HG03432 (cell line): ENCODE results near the gene SCUBE1.

Experiments used
- ATAC-seq: cut with Tn5 transposase; IDR thresholded peaks from one replicate; pipeline ENCODE4 v1.9.1; 2021; ENCODE audit warnings: mild to moderate bottlenecking, moderate library complexity; ENCODE audit not compliant: unreplicated experiment

SCUBE1 gene

DNA sequence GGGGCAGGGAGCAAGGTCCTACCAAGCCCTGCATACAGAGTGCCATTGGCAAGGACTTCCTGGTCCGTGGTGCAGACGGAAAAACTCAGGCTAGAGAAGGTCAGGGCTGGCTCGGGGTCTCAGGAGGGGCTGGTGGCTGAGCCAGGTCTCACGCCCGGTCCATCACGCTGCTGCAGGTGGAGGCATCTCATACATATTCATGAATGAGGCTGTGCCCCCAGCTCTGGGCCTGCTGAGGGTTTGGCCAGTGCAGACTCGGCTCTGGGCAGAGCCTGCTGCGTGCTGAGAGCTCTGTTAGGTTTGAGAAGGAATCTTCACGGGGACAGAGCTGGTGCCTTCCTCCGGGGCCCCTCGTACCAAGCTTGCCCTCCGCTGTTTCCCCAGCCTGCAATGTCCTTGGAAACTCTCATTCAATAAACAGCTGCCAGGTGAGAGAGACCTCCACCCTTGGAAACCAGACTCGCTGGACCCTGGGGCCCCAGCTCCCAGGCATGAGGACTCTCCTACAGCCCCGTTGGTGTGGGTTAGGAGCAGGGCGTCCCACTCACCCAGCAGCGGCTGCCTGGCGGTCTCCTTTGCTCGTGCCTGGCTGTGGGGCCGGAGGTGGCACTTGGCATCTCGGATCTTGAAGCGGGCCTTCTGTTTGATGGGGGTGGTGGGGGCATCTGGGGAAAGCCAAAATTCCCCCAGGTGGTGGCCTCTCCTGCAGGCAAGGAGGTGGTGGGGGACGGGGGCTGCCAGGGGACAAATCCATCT lies 122.4 kb downstream of the SCUBE1 start:
- ATAC-seq, result no peak

GRCh38 chr22:43218786-43219185 lies 124.4 kb downstream of the SCUBE1 start:
- no peak for ATAC-seq

DNA sequence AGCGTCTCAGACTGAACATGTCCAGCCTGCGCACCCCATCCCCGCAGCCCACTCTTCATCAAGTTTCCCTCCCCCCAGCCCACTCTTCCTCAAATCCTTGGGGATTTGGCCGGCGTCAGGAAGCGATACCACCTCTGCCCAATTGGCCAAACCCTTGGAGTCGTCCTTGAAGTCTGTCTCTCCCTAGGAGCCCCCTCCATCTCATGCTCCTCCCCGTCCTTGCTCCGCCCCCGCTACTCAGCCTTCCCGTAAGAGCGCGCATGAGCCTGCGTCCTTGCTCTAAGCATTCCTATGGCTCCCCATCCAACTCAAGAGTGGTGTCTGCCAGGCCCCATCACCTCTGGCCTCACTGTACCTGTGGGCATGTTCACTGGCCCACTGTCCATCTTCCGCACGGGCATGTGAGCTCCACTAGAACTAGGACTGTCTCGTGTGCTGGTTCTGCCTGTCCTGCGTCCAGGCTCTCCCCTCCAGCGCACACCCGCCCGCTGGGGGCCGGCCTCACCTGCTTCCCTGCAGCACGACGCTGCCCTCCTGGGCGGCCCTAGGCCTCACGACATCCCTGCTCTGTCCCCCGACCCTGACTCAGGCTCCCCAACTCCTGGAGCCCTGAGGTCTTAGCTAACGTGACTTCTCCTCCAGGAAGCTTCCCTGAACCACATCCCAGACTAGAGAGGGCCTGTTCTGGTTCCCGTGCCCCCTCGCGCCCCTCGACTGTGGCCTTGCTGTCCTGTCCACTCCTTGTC lies 125.7 kb downstream of the SCUBE1 start:
- no peak for ATAC-seq

DNA sequence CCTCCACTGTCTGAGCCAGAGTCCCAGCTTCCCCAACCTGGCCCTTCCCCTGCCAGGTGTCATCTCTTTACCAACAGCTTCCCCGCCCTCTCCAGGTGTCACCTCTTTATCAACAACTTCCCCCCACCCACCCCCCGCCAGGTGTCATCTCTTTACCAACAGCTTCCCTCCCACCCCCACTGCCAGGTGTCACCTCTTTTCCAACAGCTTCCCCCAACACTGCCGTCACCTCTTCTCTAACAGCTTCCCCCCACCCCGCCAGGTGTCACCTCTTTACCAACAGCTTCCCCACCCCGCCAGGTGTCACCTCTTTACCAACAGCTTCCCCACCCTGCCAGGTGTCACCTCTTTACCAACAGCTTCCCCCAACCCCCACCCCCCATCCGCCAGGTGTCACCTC lies 126.4 kb downstream of the SCUBE1 start:
- ATAC-seq, result no peak

- no peak for ATAC-seq
Measured at GRCh38 chr22:43213962-43214361, 129.2 kb downstream of the SCUBE1 start.

- no peak for ATAC-seq
Measured at GRCh38 chr22:43213051-43213450, 130.1 kb downstream of the SCUBE1 start.

DNA sequence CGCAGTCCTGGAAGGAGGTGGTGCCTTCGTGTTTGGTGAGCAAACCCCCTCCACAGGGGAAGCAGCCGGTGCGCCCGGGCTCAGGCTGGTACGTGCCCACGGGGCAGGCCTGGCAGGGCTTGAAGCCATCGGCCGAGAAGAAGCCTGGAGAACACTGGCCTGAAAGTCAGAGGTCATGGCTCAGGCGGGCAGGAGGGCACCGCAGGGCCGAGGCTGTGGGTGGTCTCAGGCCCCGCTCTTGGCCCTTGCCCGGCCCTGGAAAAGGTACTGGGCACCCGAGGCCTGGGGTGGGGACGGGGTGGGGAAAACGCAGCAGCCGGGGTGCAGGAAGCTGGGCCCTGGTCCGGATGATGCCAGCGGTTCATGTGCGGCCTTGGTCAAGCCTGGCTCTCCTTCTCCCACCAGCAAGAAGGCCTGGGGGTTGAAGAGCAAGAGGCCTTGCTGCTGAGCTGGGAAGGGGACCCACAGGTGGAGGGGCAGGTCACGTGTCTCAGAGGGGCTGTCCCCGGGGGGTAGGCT lies 130.7 kb downstream of the SCUBE1 start:
- ATAC-seq, result no peak

DNA sequence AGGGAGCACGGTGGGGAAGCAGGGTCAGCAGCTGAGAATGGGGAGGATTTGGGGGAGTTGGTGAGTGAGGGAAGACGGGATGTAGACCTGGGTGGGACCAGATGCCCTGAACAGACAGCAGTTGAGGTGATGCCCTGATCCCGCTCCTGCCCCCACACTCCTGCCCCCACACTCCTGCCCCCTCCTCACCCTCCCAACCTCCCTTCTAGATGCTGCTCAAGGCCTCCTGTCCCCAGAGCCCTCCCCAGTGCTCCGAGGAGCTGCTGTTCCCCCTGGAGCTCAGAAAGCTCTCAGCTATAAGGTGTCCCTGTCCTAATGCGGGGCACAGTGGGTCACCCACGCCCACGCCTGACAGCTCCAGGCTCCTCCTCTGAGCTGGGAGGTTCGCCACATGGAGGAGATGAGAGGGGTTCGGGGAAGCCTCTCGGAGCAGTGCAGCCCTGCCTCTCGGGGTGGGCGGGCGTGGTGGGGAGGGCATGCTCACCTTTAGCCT lies 131.2 kb downstream of the SCUBE1 start:
- no peak for ATAC-seq

- no peak for ATAC-seq
Measured at GRCh38 chr22:43210631-43211515, 132.3 kb downstream of the SCUBE1 start.

DNA sequence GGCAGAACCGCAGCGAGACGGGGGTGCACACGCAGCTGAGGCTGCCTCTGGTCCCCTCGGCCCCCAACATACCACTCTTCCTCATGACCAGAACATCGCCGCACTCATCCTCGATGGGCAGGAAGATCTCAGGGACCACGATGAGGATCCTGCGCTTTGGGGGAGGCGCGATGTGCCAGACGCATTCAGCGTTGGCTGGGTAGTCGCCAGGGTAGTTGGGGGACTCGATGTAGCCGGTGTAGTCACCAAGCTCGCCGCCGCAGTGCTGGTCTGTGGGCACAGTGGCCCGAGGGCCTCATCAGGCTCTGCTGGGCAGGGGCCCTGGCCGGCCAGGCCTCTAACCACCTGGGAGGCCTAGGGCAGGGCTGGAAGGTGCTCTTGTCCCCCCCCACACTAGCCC lies 133.2 kb downstream of the SCUBE1 start:
- no peak for ATAC-seq

- no peak for ATAC-seq
Measured at GRCh38 chr22:43209523-43209890, 133.7 kb downstream of the SCUBE1 start.

GRCh38 chr22:43208703-43209522 lies 134.3 kb downstream of the SCUBE1 start:
- no peak for ATAC-seq

GRCh38 chr22:43207849-43208702 lies 135.1 kb downstream of the SCUBE1 start:
- no peak for ATAC-seq

DNA sequence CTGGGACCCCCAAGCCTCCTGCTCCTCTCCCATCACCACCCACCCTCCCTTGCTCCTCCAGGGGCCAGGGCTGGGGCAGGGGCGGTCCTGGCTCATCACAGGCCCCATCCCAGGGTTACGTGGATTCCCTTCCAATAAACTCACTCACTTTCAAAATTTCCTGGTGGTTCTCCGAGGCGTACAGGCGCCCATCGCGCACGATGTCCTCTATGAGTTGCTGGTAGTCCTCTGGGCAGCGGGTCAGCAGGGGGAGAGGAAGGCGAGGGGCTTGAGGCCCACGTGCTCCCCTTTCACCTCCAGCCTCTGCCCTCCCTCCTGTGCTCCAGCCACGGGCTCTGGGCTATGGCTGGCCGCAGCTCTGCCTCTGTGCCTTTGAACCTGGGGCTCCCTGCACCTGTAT lies 135.8 kb downstream of the SCUBE1 start:
- no peak for ATAC-seq

- ATAC-seq, result no peak
Measured at GRCh38 chr22:43206509-43207161, 136.5 kb downstream of the SCUBE1 start.

GRCh38 chr22:43205748-43206508 lies 137.2 kb downstream of the SCUBE1 start:
- ATAC-seq, result no peak

- ATAC-seq, result no peak
Measured at GRCh38 chr22:43205261-43205691, 137.9 kb downstream of the SCUBE1 start.

DNA sequence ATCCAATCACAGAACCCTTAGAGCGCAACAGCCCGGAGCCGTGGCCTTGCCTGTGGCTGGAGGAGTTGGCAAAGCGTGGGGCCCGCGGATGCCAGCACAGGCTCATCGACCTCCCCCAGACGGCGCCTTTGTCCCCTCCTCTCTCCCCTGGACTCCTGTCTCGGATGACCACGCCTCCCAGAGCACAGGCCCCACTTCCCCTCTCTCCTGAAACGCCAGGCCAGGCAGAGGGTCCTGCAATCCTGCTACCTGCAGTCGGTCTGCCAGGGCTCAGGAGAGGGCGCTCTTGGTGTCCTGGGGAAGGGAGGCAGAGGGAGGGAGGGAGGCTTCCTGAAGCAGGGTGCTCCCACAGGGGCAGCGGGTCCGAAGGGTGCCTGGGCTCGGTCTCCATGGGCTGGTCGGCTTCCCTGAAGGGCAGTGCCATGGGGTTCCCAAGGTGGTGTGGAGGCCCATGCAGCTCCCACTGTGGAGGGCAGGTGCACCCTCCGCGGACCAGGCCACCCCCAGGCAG lies 139.6 kb downstream of the SCUBE1 start:
- no peak for ATAC-seq
